OCI-LY7 (cell line): Measurements from ENCODE around the gene GDNF. TPM values are rescaled to one million over a fixed set of nuclear protein-coding genes. Genes with fewer than 3 reads are reported as not detected.

Experiments
- BruUV-seq: library from RNA; stranded (reverse); fragments of 400-500 nt; replicated peaks from 2 replicates; lab custom pipeline; 2021; lab: Mats Ljungman, UMichigan
- CTCF ChIA-PET: fragments of 300-600 bp; sonication (Branson Sonifier 250); formaldehyde crosslinking; loops from one replicate; lab custom pipeline; 2022; ENCODE audit warnings: antibody characterized with exemption; ENCODE audit not compliant: unreplicated experiment; lab: Charles Lee
- POLR2A ChIA-PET: fragments of 300-600 bp; sonication (Branson Sonifier 250); formaldehyde crosslinking; loops from one replicate; lab custom pipeline; 2022; ENCODE audit warnings: antibody characterized with exemption; lab: Charles Lee
- DNase-seq: peaks from one replicate; pipeline ENCODE4 v3.0.0-alpha.2; 2015; ENCODE audit warnings: low spot score
- H2AFZ ChIP-seq: fragments of 200-600 bp; sonication (generic), shearing (Covaris generic); 2 replicates; pipeline ENCODE4 v1.6.1; 2014; ENCODE audit warnings: mild to moderate bottlenecking, antibody characterized with exemption, low read length, moderate library complexity
- H3K27ac ChIP-seq: fragments of 200-600 bp; sonication (generic); 2 replicates; pipeline ENCODE4 v1.5.1; 2014; ENCODE audit warnings: mixed run types, low read depth, mild to moderate bottlenecking, moderate library complexity, low read length, inconsistent platforms; ENCODE audit not compliant: poor library complexity, severe bottlenecking
- H3K36me3 ChIP-seq: fragments of 200-600 bp; sonication (generic); 2 replicates; pipeline ENCODE4 v1.6.1; 2014; ENCODE audit warnings: mild to moderate bottlenecking, antibody characterized with exemption, low read length, moderate library complexity, mixed read lengths; ENCODE audit not compliant: insufficient read depth
- H3K4me1 ChIP-seq: fragments of 200-600 bp; sonication (generic); 2 replicates; pipeline ENCODE4 v1.5.1; 2014; ENCODE audit warnings: mild to moderate bottlenecking, low read length; ENCODE audit not compliant: insufficient read depth, poor library complexity, severe bottlenecking
- H3K4me2 ChIP-seq: fragments of 200-600 bp; sonication (generic); 2 replicates; pipeline ENCODE4 v1.6.1; 2014; ENCODE audit warnings: mild to moderate bottlenecking, low read length
- H3K4me3 ChIP-seq: fragments of 200-600 bp; sonication (generic); 2 replicates; pipeline ENCODE4 v1.5.1; 2014; ENCODE audit warnings: mild to moderate bottlenecking, low read depth, low read length; ENCODE audit not compliant: poor library complexity, severe bottlenecking
- H3K79me2 ChIP-seq: fragments of 200-600 bp; sonication (generic); 2 replicates; pipeline ENCODE4 v1.6.1; 2016; ENCODE audit warnings: low read depth, mild to moderate bottlenecking, low read length, moderate library complexity, mixed read lengths; ENCODE audit not compliant: insufficient read depth
- H3K9me2 ChIP-seq: fragments of 200-600 bp; sonication (generic); 2 replicates; pipeline ENCODE4 v1.6.1; 2016; ENCODE audit warnings: mild to moderate bottlenecking, low read length, mixed read lengths; ENCODE audit not compliant: insufficient read depth
- H3K9me3 ChIP-seq: fragments of 200-600 bp; sonication (generic); 2 replicates; pipeline ENCODE4 v1.6.1; 2014; ENCODE audit warnings: mild to moderate bottlenecking, mixed run types, low read length, mixed read lengths
- H4K20me1 ChIP-seq: fragments of 200-600 bp; sonication (generic); 2 replicates; pipeline ENCODE4 v1.6.1; 2014; ENCODE audit warnings: mild to moderate bottlenecking, antibody characterized with exemption, low read length, moderate library complexity, mixed read lengths; ENCODE audit not compliant: insufficient read depth
- EZH2phosphoT487 ChIP-seq: fragments of 200-600 bp; sonication (generic); IDR thresholded peaks from 2 replicates; pipeline ENCODE4 v1.6.1; 2018; ENCODE audit warnings: low read depth, borderline replicate concordance, mild to moderate bottlenecking, mixed run types, antibody characterized with exemption, low read length, moderate library complexity, mixed read lengths
- intact Hi-C: fragments of 100-400 bp; cut with micrococcal nuclease; formaldehyde crosslinking; loops from one replicate; pipeline ENCODE4 v1.10.0; 2022; ENCODE audit not compliant: unreplicated experiment
- total RNA-seq, 2 experiments: library from RNA; depleted of rRNA in 1 of 2; stranded (reverse); fragments of >200 nt in 1 of 2; shearing (Covaris generic) in 1 of 2; gene quantifications; 2 replicates each; pipeline ENCODE4 v1.2.3, GENCODE V29; 2014 to 2022
- TF ChIP-seq, protein P1 (sequence below): fragments of 200-600 bp; sonication (generic); conservative IDR thresholded peaks from 2 replicates; pipeline ENCODE4 v1.5.1; 2014; ENCODE audit warnings: mild to moderate bottlenecking, antibody characterized with exemption, low read length, moderate library complexity, mixed read lengths

The GDNF gene
- total RNA-seq, 2 experiments from 2014 or later: 0.03 TPM; not detected in 1

- no peaks in the 10 kb centered on the region for H3K36me3 ChIP-seq
- no peak for DNase-seq
- ChIA-PET CTCF (no interaction called here), POLR2A (interaction anchor here (0.5 to 1.2 kb wide), 4 partner anchors 145 to 570 kb away, joined by 3 to 4 read pairs (median 3); no protein-coding TSS in a partner anchor)
- no peak overlapping the region for H3K4me3 ChIP-seq
- H3K4me2 ChIP-seq: no peak overlapping the region
- H3K4me1 ChIP-seq: no peaks in the 10 kb centered on the region
- no peaks in the 10 kb centered on the region for H3K9me3 ChIP-seq
- no peak overlapping the region for H3K27ac ChIP-seq
- H3K9me2 ChIP-seq: no peaks in the 10 kb centered on the region
- TF ChIP-seq EZH2phosphoT487: no peak
- TF ChIP-seq, protein P1, sequence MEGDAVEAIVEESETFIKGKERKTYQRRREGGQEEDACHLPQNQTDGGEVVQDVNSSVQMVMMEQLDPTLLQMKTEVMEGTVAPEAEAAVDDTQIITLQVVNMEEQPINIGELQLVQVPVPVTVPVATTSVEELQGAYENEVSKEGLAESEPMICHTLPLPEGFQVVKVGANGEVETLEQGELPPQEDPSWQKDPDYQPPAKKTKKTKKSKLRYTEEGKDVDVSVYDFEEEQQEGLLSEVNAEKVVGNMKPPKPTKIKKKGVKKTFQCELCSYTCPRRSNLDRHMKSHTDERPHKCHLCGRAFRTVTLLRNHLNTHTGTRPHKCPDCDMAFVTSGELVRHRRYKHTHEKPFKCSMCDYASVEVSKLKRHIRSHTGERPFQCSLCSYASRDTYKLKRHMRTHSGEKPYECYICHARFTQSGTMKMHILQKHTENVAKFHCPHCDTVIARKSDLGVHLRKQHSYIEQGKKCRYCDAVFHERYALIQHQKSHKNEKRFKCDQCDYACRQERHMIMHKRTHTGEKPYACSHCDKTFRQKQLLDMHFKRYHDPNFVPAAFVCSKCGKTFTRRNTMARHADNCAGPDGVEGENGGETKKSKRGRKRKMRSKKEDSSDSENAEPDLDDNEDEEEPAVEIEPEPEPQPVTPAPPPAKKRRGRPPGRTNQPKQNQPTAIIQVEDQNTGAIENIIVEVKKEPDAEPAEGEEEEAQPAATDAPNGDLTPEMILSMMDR: no peak
- no TSS peak for BruUV-seq
- no peak overlapping the region for H2AFZ ChIP-seq
- intact Hi-C loops: no loop called here
- H3K79me2 ChIP-seq: no peaks in the 10 kb centered on the region
- no peaks in the 10 kb centered on the region for H4K20me1 ChIP-seq
Measured at GRCh38 chr5:37767251-37767650, 72.6 kb downstream of the GDNF start.
